ENCODE results near the gene WDR6. TPM values are rescaled to one million over a fixed set of nuclear protein-coding genes. Genes with fewer than 3 reads are reported as not detected.

Gene WDR6
- total RNA-seq, 1 donor from 2014 or later = 115 TPM

DNA sequence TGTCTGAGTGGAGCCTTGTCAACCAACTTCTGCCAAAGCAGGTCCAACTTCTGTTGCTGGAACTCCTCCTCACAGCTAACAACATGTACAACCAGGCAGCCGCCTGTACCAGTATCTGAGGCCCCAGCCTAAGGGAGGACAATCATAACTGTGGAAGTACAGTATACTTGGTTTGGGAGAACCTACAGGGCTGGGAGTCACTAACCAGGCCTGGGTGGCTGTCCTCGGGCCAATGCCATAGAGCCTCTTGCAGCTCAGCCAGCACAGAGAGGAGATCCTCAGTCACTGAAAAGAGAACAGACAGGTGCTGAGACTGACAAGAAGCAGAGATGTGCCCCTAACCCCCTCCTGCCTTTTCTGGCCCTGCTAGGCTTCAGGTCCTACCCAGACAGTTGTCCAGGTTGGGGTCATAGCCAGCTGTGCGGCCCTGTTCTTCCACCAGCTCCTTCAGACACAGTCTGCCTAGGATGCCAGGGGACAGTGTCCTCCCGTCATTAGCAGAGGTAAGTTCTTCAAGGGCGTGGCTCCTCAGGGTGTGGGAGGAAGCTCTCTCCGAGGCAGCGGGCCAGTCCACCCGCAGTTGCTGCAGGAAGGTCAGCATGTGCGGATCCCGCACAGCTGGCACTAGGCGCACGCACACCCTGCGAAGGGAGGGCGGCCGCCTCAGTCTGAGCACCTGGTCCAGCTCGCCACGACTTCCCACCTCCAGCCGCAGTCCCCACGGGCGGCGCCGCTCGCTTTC lies 10.2 kb downstream of the WDR6 start:
- peak in 1 of 2 donors; percentile 63 for DNase-seq (ENCODE audit: low spot score in 2 of 2)
- Histone ChIP-seq H3K4me1 (peaks cover 10 to 21% of the 10 kb centered on the region in 2 donors), H3K27ac (peak overlapping the region; percentile 59 to 60), H3K9me3 (no peaks in the 10 kb centered on the region), H3K4me3 (peak overlapping the region; percentile 63 to 88), H3K36me3 (peaks cover 36 to 38% of the 10 kb centered on the region in 2 donors), H3K27me3 (no peaks in the 10 kb centered on the region)
- TF ChIP-seq, protein P1, sequence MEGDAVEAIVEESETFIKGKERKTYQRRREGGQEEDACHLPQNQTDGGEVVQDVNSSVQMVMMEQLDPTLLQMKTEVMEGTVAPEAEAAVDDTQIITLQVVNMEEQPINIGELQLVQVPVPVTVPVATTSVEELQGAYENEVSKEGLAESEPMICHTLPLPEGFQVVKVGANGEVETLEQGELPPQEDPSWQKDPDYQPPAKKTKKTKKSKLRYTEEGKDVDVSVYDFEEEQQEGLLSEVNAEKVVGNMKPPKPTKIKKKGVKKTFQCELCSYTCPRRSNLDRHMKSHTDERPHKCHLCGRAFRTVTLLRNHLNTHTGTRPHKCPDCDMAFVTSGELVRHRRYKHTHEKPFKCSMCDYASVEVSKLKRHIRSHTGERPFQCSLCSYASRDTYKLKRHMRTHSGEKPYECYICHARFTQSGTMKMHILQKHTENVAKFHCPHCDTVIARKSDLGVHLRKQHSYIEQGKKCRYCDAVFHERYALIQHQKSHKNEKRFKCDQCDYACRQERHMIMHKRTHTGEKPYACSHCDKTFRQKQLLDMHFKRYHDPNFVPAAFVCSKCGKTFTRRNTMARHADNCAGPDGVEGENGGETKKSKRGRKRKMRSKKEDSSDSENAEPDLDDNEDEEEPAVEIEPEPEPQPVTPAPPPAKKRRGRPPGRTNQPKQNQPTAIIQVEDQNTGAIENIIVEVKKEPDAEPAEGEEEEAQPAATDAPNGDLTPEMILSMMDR (IDR thresholded peaks at IDR 0.05) = no peak
- intact Hi-C loops (cut with DNase I) = no loop called here

DNA sequence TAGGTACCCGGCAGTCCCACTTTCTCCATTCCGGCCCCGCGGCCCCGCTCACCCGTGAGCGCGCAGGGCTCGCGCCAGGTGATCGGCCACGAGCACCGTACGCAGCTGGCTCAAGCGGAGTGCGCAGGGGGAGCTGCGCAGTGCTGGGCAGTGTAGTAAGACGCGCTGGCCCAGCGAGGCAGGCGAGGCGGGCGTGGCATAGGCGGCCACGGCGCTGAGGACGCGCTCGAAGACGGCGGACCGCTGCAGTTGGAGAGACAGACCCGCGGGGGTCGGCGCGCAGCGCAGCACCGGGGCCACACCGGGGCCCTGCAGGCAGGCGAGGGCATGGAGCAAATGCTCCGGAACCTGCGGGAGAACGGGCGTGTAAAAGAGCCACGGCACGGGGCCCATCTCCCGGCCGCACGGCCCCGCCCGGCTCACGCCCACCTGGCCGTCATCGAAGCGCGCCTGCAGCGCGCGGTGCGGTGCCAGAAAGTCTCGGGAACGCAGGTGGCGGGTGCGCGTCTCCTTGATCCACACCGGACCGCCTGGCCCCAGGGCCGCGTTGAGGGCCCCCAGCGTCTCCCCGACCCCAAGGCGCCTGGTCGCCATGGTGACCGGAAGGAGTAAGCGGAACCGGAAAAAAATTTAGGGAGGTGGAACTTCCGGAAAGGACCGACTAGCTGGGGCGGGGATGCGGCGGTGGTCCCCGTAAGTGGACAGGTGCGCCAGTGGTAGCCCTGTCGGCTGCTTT lies 10.9 kb downstream of the WDR6 start, which contains the start of gene DALRD3:
TSS of gene DALRD3 (minus strand) at position 610 of the 736 bp plus-strand sequence. CDS start at position 594, 16 bp downstream.
- TF ChIP-seq, protein P1 (IDR thresholded peaks at IDR 0.05) = no peak
- DNase-seq (ENCODE audit: low spot score in 2 of 2) = peak in 1 of 2 donors; percentile 78
- H3K36me3 ChIP-seq = peaks cover 30 to 33% of the 10 kb centered on the region in 2 donors
- peaks cover 15 to 29% of the 10 kb centered on the region in 2 donors for H3K4me1 ChIP-seq
- H3K4me3 ChIP-seq = peak within 1 kb of the TSS; percentile 63 to 88
- intact Hi-C loops (cut with DNase I) = loop anchor here (2.0 kb wide), 1 partner anchor 29 kb away; no protein-coding TSS in a partner anchor
- H3K27ac ChIP-seq = peak within 1 kb of the TSS; percentile 59 to 60
- H3K9me3 ChIP-seq = no peaks in the 10 kb centered on the region
- H3K27me3 ChIP-seq = no peaks in the 10 kb centered on the region

DNA sequence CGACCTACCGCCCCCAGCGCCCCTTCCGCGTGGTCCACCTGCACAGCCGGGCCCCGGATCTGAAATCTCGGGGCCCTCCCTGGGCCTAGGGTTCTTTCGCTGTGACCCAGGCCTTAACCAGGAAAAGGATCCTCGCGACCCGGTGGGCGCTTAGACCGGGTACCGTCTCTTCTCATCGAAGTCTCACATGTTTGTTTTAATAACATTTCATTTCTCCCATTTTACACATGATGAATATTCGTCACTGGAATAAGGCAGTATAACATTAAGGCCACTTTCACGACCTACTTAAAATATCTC lies 11.5 kb downstream of the WDR6 start:
- H3K4me3 ChIP-seq = peak overlapping the region; percentile 63 to 88
- intact Hi-C loops (cut with DNase I) = loop anchor here (2.0 kb wide), 1 partner anchor 30 kb away; no protein-coding TSS in a partner anchor
- peaks cover 25 to 33% of the 10 kb centered on the region in 2 donors for H3K36me3 ChIP-seq
- no peaks in the 10 kb centered on the region for H3K9me3 ChIP-seq
- H3K27me3 ChIP-seq = no peaks in the 10 kb centered on the region
- TF ChIP-seq, protein P1 (IDR thresholded peaks at IDR 0.05) = no peak
- H3K27ac ChIP-seq = peak overlapping the region; percentile 59 to 60
- H3K4me1 ChIP-seq = peaks cover 16 to 29% of the 10 kb centered on the region in 2 donors
- DNase-seq (ENCODE audit: low spot score in 2 of 2) = no peak

DNA sequence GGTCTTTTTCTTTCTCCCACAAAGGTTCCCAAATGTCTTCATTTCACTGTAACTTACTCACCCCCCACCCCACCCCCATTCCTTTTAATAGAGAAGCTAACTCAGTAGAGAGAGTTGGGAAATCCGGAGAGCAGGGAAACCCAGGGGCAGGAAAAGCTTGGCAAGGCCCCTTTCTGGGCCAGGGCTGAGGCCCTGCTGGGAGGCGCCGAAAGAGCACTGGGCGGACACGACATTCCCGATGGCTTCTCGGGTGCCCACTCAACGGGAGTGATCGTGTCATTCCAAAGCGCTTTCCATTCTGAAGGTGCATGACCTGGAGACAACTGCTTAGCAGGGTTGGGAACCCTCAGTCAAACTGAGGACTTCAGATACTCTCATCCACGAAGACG lies 12.7 kb downstream of the WDR6 start:
- H3K27me3 ChIP-seq = no peaks in the 10 kb centered on the region
- H3K4me3 ChIP-seq = peak overlapping the region; percentile 88 to 93
- H3K36me3 ChIP-seq = peaks cover 25 to 33% of the 10 kb centered on the region in 2 donors
- H3K9me3 ChIP-seq = no peaks in the 10 kb centered on the region
- TF ChIP-seq, protein P1 (IDR thresholded peaks at IDR 0.05) = no peak
- peak overlapping the region; percentile 100 for H3K27ac ChIP-seq
- peak in 1 of 2 donors; percentile 63 for DNase-seq (ENCODE audit: low spot score in 2 of 2)
- peaks cover 16 to 29% of the 10 kb centered on the region in 2 donors for H3K4me1 ChIP-seq
- intact Hi-C loops (cut with DNase I) = loop anchor here (2.0 to 5.0 kb wide), 2 partner anchors 31 to 257 kb away; partner anchors contain the start of gene C3orf62

DNA sequence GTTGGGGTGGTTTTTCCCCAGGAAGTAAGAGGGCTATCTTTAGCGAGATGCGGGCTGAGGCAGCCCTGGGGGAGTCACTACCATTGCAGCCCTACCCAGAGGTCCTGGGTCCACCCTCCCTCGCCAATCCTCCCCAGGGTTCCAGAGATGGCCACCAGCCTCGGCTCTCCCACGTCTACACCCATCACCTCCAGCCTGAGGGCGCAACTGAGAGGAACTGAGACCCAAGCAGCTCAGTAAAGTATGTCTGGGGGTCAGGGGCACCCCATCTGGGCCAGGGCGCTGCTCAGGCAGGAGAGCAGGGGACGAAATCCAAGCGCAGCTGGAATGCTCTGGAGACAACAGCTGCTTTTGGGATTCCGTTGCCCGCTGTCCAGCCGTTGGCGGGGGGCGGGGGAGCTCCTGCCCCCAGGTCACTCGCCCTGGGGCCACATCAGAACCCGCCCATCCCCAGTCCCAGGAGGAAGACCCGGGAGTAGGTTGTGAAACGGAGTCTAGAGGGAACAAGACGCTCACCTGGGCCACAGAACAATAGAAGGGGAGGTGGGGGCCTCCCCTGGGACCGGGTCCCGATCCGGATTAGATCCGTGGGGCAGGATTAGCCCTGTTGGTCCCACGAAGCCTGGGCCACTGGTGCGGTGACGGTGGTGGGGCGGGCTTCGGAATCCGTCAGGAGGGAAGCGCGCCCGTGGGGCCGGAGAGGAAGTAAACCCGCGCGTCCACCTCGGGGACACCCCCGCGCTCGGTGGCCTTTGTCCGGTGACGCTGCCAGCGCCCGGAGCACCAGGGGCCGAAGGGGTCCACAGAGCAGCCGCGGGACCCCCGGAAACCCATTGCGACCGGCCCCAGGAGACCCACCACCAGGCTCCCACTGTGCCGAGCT lies 13.4 kb downstream of the WDR6 start:
- Histone ChIP-seq H3K36me3 (peaks cover 25 to 33% of the 10 kb centered on the region in 2 donors), H3K27me3 (no peaks in the 10 kb centered on the region), H3K27ac (peak overlapping the region; percentile 100), H3K4me3 (peak overlapping the region; percentile 88 to 93), H3K4me1 (peaks cover 16 to 29% of the 10 kb centered on the region in 2 donors), H3K9me3 (no peaks in the 10 kb centered on the region)
- TF ChIP-seq, protein P1 (IDR thresholded peaks at IDR 0.05) = no peak
- DNase-seq (ENCODE audit: low spot score in 2 of 2) = peak in 1 of 2 donors; percentile 83
- intact Hi-C loops (cut with DNase I) = loop anchor here (1.0 to 5.0 kb wide), 2 partner anchors 13 to 257 kb away; partner anchors contain the start of genes C3orf62 and WDR6
